Esophagus muscularis mucosa (tissue), 4 donors: ENCODE results near the gene NR1H2.
"Not testable (repeated sequence)": the region's sequence is repeated elsewhere in the genome, so short reads cannot be mapped to it uniquely, and the experiment has no call there.

Experiments used
- CTCF ChIP-seq, 3 experiments: fragments of 200-600 bp in 2 of 3; fragments of 450-650 bp in 1 of 3; sonication (generic) in 2 of 3; IDR thresholded peaks; one replicate each; pipeline ENCODE4 v1.5.1; 2017 to 2019; ENCODE audit warnings: antibody characterized with exemption in 3 of 3, mild to moderate bottlenecking in 2 of 3, moderate library complexity in 1 of 3
- EP300 ChIP-seq: sonication (generic); formaldehyde crosslinking; IDR thresholded peaks from one replicate; pipeline ENCODE4 v1.6.1; 2017; ENCODE audit warnings: antibody characterized with exemption
- POLR2A ChIP-seq: fragments of 450-650 bp; IDR thresholded peaks from one replicate; pipeline ENCODE4 v1.6.1; 2017; ENCODE audit warnings: antibody characterized with exemption, moderate library complexity, mild to moderate bottlenecking, low read depth
- POLR2AphosphoS5 ChIP-seq, 2 donors: sonication (generic); formaldehyde crosslinking; IDR thresholded peaks; one replicate each; pipeline ENCODE4 v1.6.1; 2017; ENCODE audit warnings: antibody characterized with exemption in 2 of 2

GRCh38 chr19:50390295-50390694, 14.0 kb downstream of the NR1H2 start:
- not testable (repeated sequence) for TF ChIP-seq CTCF (IDR thresholded peaks at IDR 0.05); POLR2A; POLR2AphosphoS5 (IDR thresholded peaks at IDR 0.05); EP300
